Stomach (tissue), 4 donors: Measurements from ENCODE around the gene SLC25A48.

Experiments
- CTCF ChIP-seq, 7 experiments: fragments of 450-650 bp in 4 of 7; fragments of 200-600 bp in 3 of 7; sonication (generic) in 3 of 7; IDR thresholded peaks; one replicate each; pipeline ENCODE4 v1.5.1; 2016 to 2019; ENCODE audit warnings: antibody characterized with exemption in 7 of 7, control low read depth in 2 of 7, mild to moderate bottlenecking in 1 of 7
- POLR2A ChIP-seq, 4 donors: fragments of 450-650 bp; IDR thresholded peaks; one replicate each; pipeline ENCODE4 v1.6.1; 2016; ENCODE audit warnings: antibody characterized with exemption in 4 of 4, control low read depth in 2 of 4, mild to moderate bottlenecking in 1 of 4, moderate library complexity in 1 of 4

- no peak for TF ChIP-seq CTCF (IDR thresholded peaks at IDR 0.05)
- no peak for TF ChIP-seq POLR2A (IDR thresholded peaks at IDR 0.05)
Measured at GRCh38 chr5:135890296-135890695, 55.8 kb downstream of the SLC25A48 start.
